HEK293T (cell line): ENCODE data around the gene DKKL1.
A peak's percentile ranks its signal among the peaks of the same experiment; 100 is the strongest.
"Not testable (repeated sequence)": the region's sequence is repeated elsewhere in the genome, so short reads cannot be mapped to it uniquely, and the experiment has no call there.

Experiments
- CTCF ChIA-PET: fragments of 350-600 bp; formaldehyde crosslinking; extraction: SDS; loops from one replicate; lab custom pipeline; 2021; ENCODE audit warnings: antibody characterized with exemption, inconsistent platforms; lab: Yijun Ruan, JAX
- POLR2A ChIA-PET: fragments of 350-600 bp; formaldehyde crosslinking; extraction: SDS; loops from one replicate; lab custom pipeline; 2020; ENCODE audit warnings: antibody characterized with exemption, inconsistent platforms; lab: Yijun Ruan, JAX
- DNase-seq: peaks from one replicate; pipeline ENCODE4 v3.0.0; 2012; ENCODE audit warnings: mixed read lengths; ENCODE audit errors: extremely low spot score
- ARNT ChIP-seq: fragments of 450-650 bp; IDR thresholded peaks from 2 replicates; pipeline ENCODE4 v1.6.1; 2017; ENCODE audit warnings: mild to moderate bottlenecking
- BHLHE40 ChIP-seq: fragments of 450-650 bp; IDR thresholded peaks from 2 replicates; pipeline ENCODE4 v1.6.1; 2016; ENCODE audit warnings: mild to moderate bottlenecking, moderate library complexity, borderline replicate concordance
- CTBP1 ChIP-seq: fragments of 450-650 bp; IDR thresholded peaks from 2 replicates; pipeline ENCODE4 v1.6.1; 2016; ENCODE audit warnings: borderline replicate concordance
- ELF4 ChIP-seq: fragments of 450-650 bp; IDR thresholded peaks from 2 replicates; pipeline ENCODE4 v1.6.1; 2017; ENCODE audit warnings: antibody characterized with exemption
- FOXA1 ChIP-seq: fragments of 450-650 bp; IDR thresholded peaks from 2 replicates; pipeline ENCODE4 v1.6.1; 2016; ENCODE audit warnings: mild to moderate bottlenecking
- FOXK2 ChIP-seq: fragments of 450-650 bp; IDR thresholded peaks from 2 replicates; pipeline ENCODE4 v1.6.1; 2016; ENCODE audit warnings: mild to moderate bottlenecking
- FOXM1 ChIP-seq: fragments of 450-650 bp; IDR thresholded peaks from 2 replicates; pipeline ENCODE4 v1.6.1; 2017; ENCODE audit warnings: mild to moderate bottlenecking, borderline replicate concordance
- HDGF ChIP-seq: fragments of 450-650 bp; IDR thresholded peaks from 2 replicates; pipeline ENCODE4 v1.6.1; 2017; ENCODE audit warnings: antibody characterized with exemption, borderline replicate concordance
- L3MBTL2 ChIP-seq: fragments of 450-650 bp; conservative IDR thresholded peaks from 2 replicates; pipeline ENCODE4 v1.6.1; 2016; ENCODE audit warnings: mild to moderate bottlenecking
- LEF1 ChIP-seq: fragments of 450-650 bp; IDR thresholded peaks from 2 replicates; pipeline ENCODE4 v1.6.1; 2017; ENCODE audit warnings: mild to moderate bottlenecking, borderline replicate concordance
- SP1 ChIP-seq: fragments of 450-650 bp; IDR thresholded peaks from 2 replicates; pipeline ENCODE4 v1.6.1; 2017
- TARDBP ChIP-seq: fragments of 450-650 bp; IDR thresholded peaks from 2 replicates; pipeline ENCODE4 v1.6.1; 2016
- ZNF384 ChIP-seq: fragments of 450-650 bp; IDR thresholded peaks from 2 replicates; pipeline ENCODE4 v1.6.1; 2016
- TF ChIP-seq, protein P1 (sequence below): fragments of 450-650 bp; IDR thresholded peaks from 2 replicates; pipeline ENCODE4 v1.6.1; 2016

DKKL1 gene

DNA sequence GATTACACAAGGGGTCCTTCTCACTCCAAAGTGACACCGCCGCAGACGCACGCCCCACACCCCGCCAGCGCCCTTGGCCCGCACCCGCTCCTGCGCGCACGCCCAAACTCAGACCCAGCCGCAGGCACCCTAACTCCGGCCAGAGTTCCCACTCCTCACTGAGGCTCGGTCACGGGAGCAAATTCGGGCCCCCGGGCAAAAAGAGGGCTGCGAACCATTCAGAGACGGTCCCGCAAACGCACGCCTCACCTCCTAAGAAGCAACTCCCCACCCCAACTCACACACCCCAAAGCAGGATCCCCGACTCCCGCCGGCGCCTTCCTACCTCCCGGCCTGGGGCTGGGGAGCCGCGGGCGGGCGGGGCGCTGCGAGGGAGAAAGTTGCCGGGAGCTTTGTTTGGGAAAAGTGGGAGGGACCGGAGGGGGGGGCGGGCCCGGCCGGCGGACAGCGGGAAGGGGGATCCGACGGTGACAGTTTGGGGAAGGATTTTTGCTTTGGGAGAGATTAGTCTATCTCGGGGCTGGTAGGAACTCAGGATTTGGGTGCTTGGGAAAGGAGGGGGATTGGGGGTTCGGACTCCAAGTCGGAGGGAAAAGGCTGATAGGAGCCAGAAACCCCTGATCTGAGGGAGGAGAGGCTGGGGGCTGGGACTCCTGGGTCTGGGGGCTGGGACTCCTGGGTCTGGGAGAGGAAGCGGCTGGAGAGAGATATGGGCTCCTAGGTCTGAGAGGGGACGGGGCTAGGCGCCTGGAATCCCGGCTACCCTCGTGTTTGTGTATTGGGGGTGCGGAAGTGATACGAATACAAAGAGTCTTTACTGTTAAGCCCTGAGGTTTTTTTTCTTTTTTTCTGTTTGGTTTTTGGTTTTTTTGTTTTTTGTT is 1.4 kb upstream of the DKKL1 start, which contains the start of gene TEAD2:
Gene TEAD2, minus strand, starts transcription at position 369 of the 881 bp plus-strand sequence. CDS start 2,341 bp downstream, outside the sequence.
- TF ChIP-seq TARDBP (no peak), ZNF384 (peak; percentile 86), SP1 (no peak)
- CTCF ChIA-PET = interaction anchor here (0.7 to 0.9 kb wide), 2 partner anchors 31 to 42 kb away, joined by 3 to 4 read pairs; no protein-coding TSS in a partner anchor

DNA sequence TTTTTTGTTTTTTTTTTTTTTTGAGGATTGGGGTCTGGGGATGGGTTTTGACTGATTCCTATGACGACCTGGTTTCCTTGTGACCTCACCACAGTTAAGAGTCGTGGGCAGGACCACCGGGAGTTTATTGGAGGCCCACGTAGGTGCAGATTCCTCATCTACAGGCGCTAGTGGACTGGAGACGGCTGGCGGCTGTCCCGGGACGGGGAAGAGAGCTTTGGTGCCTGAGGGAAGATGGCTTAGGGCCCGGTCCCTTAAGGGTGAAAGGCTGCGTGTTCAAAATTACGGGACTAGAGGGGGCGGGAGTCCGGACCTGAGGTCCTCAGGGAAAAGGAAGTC is 779 bp upstream of the DKKL1 start:
- peak; percentile 44 for DNase-seq
- CTCF ChIA-PET = interaction anchor here (0.9 kb wide), 1 partner anchor 32 kb away, joined by 3 read pairs; no protein-coding TSS in a partner anchor
- TF ChIP-seq CTBP1 = peak; percentile 22; the same call in 1 of the 2 replicates
- no peak for TF ChIP-seq LEF1
- POLR2A ChIA-PET = interaction anchor here (1.0 to 1.7 kb wide), 3 partner anchors 13 to 133 kb away, joined by 3 to 4 read pairs (median 4); partner anchors contain the start of genes ALDH16A1 and RPS11

More for the DNA sequence above, 1.4 kb upstream of the DKKL1 start, which contains the start of gene TEAD2:
- DNase-seq = peak; percentile 67
- POLR2A ChIA-PET = interaction anchor here (1.0 to 1.7 kb wide), 2 partner anchors 91 to 134 kb away, joined by 3 to 4 read pairs; partner anchors contain the start of genes ALDH16A1 and RPS11

DNA sequence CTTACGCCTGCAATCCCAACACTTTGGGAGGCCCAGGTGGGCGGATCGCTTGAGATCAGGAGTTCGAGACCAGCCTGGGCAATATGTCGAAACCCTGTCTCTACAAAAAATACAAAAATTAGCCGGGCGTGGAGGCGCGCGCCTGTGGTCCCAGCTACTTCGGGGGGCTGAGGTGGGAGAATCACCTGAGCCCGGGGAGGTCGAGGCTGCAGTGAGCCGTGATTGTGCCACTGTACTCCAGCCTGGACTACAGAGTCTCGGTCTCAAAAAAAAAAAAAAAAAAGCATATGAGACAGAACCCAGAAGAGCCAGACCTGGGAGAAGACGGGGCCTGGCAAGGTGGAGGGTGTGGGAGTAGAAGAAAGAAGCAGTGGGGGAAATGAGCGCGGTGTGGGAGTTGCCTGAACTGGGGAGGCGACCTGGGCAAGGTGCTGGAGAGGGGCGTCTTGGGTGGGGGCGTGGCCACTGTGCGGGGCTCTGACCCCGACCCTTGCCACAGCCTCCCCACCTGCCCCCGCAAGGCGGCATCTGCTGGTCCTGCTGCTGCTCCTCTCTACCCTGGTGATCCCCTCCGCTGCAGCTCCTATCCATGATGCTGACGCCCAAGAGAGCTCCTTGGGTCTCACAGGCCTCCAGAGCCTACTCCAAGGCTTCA is 533 bp downstream of the DKKL1 start:
- POLR2A ChIA-PET = interaction anchor here (1.5 kb wide), 1 partner anchor 12 kb away, joined by 4 read pairs; no protein-coding TSS in a partner anchor
- no peak for DNase-seq
- TF ChIP-seq CTBP1 (no peak), FOXA1 (no peak), ZNF384 (no peak), FOXK2 (no peak)
- CTCF ChIA-PET = no interaction called here

DNA sequence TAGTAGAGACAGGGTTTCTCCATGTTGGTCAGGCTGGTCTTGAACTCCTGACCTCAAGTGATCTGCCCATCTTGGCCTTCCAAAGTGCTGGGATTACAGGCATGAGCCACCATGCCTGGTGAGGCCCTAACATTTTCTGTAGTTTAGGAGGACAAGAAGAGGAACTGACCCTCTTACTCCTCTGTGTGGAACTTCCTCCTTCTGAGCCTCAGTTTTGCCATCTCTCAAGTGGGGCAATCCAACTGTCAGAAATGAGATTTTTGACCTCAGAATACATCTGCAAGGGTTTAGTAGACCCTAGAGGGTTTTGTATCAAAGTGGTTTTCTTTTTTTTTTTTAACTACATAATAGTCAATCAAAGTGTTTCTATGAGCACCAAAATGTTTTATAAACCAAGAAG is 2.4 kb downstream of the DKKL1 start:
- ChIA-PET CTCF (no interaction called here), POLR2A (no interaction called here)
- DNase-seq = no peak
- TF ChIP-seq FOXA1 (no peak), L3MBTL2 (no peak), HDGF (no peak), BHLHE40 (no peak), LEF1 (no peak), CTBP1 (no peak), FOXK2 (no peak)

DNA sequence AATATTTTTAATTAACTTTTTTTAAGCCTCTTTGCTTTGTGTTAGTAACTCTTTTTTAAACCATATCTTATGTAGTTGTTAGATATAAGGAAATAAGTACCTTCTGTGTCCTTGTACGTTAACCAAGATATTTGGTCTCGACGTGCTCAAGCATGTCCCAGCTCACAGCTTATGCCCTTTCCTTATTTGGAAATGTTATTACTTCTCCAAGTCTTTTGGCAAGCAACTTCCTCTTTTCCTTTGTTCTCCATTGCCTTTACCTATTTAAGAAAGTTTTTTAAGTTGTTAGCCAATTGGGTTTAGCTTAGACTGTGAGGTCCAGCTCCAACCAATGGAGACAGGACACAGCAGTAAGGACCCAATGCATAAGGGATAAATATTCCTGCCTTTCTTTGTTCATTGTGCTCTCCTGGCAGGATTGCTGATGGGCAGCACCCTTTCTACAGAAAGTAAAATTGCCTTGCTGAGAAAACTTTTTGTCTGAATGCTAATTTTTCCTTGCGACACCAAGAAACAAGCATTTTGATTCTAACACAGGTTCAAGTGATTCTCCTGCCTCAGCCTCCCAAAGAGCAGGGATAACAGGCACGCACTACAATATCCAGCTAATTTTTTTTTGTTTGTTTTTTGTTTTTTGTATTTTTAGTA is 5.2 kb downstream of the DKKL1 start:
- no peak for TF ChIP-seq FOXM1
- no peak for TF ChIP-seq ARNT
- TF ChIP-seq, protein P1, sequence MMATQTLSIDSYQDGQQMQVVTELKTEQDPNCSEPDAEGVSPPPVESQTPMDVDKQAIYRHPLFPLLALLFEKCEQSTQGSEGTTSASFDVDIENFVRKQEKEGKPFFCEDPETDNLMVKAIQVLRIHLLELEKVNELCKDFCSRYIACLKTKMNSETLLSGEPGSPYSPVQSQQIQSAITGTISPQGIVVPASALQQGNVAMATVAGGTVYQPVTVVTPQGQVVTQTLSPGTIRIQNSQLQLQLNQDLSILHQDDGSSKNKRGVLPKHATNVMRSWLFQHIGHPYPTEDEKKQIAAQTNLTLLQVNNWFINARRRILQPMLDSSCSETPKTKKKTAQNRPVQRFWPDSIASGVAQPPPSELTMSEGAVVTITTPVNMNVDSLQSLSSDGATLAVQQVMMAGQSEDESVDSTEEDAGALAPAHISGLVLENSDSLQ = no peak
- TF ChIP-seq ZNF384 = no peak
- no peak for TF ChIP-seq TARDBP
- TF ChIP-seq ELF4 = no peak
- no peak for TF ChIP-seq LEF1
- TF ChIP-seq FOXK2 = no peak
- ChIA-PET POLR2A (no interaction called here), CTCF (no interaction called here)
- no peak for DNase-seq

DNA sequence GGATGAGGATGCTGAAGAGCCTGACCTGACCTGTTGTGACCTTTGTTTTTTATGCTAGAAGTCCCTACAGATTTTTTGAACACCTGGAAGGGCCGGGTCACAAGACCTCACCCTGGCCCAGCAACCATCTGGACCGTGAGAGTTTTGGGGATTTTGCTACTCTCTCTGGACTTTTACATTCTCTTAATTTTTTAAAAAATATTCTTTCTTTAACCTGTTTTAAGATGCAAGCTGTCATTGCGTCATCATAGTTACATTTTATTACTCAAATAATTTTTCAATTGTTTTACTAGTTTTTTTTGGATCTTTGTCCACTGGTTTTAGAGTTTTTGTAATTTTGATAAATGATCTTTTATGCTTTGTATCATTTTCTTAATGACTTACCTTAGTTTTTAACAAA is 7.5 kb downstream of the DKKL1 start:
- ChIA-PET CTCF (no interaction called here), POLR2A (no interaction called here)
- no peak for DNase-seq
- TF ChIP-seq TARDBP (no peak), ARNT (no peak), HDGF (no peak)

DNA sequence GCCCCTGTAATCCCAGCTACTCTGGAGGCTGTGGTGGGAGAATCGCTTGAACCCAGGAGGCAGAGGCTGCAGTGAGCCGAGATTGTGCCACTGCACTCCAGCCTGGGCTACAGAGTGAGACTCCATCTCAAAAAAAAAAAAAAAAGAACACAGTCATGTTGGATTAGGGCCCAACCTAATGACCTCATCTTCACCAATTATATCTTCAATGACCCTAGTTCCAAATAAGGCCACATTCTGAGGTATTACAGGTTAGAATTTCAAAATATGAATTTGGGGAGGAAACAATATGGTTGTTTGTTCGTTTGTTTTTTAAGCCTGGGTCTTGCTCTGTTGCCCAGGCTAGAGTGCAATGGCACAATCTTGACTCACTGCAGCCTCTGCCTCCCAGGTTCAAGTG is 9.5 kb downstream of the DKKL1 start:
- POLR2A ChIA-PET, DNase-seq, CTCF ChIA-PET: not testable (repeated sequence)

DNA sequence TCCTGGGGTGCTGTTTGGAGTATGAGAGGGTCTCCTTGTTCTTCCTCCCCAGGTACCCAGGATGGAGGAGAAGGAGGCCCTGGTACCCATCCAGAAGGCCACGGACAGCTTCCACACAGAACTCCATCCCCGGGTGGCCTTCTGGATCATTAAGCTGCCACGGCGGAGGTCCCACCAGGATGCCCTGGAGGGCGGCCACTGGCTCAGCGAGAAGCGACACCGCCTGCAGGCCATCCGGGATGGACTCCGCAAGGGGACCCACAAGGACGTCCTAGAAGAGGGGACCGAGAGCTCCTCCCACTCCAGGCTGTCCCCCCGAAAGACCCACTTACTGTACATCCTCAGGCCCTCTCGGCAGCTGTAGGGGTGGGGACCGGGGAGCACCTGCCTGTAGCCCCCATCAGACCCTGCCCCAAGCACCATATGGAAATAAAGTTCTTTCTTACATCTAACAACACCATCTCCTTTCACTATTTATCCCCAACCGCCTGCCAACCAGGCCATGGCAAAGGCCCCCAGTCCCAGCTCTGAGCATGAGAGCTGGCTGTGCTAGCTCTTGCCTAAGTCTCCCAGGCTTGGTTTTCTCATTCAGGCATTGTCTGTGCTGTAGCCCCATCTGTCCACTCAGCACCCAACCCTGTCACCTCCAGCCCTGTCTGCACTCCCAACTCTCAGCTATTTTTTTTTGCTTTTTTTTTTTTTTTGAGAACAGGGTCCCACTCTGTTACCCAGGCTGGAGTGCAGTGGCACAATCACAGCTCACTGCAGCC is 11.2 kb downstream of the DKKL1 start:
- TF ChIP-seq FOXM1 (no peak), TARDBP (no peak), FOXK2 (no peak)
- DNase-seq = no peak
- POLR2A ChIA-PET = interaction anchor here (0.6 to 1.5 kb wide), 4 partner anchors 11 to 593 kb away, joined by 3 to 5 read pairs (median 4); partner anchors contain the start of genes ALDH16A1, DKKL1 and PIH1D1
- CTCF ChIA-PET = interaction anchor here (0.5 kb wide), 1 partner anchor 16 kb away, joined by 4 read pairs; no protein-coding TSS in a partner anchor
